ENCODE data around the gene KRT1. TPM values are rescaled to one million over a fixed set of nuclear protein-coding genes. Genes with fewer than 3 reads are reported as not detected.

KRT1 gene
- total and polyA plus RNA-seq, 2 donors (not counting 1 experiment from before 2014, with no cell fraction given) = not detected

- POLR2A ChIA-PET = no interaction called here
- Histone ChIP-seq H2AFZ (ENCODE audit: insufficient read depth, low read depth, low read length, poor library complexity, severe bottlenecking) (no peak overlapping the region), H3K9ac (ENCODE audit: low read length) (no peak overlapping the region), H3K27me3 (replicated peaks in 1 of 4; ENCODE audit: control extremely low read depth in 1 of 4, control insufficient read depth in 3 of 4, insufficient read depth in 4 of 4, low read length in 3 of 4) (peaks cover 0 to 8% (median 0%) of the 10 kb centered on the region in 4 experiments), H3K4me3 (ENCODE audit: control extremely low read depth in 1 of 5, extremely low read depth in 1 of 5, insufficient read depth in 1 of 5, low read depth in 2 of 5, low read length in 4 of 5) (no peak overlapping the region), H3K79me2 (ENCODE audit: control insufficient read depth, insufficient read depth, low read length) (no peaks in the 10 kb centered on the region), H3K4me1 (ENCODE audit: control insufficient read depth in 2 of 2, insufficient read depth in 2 of 2, low read length in 2 of 2) (no peaks in the 10 kb centered on the region), H3K27ac (ENCODE audit: low read length in 2 of 2) (no peak overlapping the region), H3K4me2 (replicated peaks; ENCODE audit: low read depth, low read length, poor library complexity, severe bottlenecking) (no peak overlapping the region), H4K20me1 (ENCODE audit: control insufficient read depth, insufficient read depth, low read length, poor library complexity, severe bottlenecking) (no peaks in the 10 kb centered on the region), H3K36me3 (replicated peaks in 1 of 2; ENCODE audit: control extremely low read depth in 1 of 2, control insufficient read depth in 1 of 2, extremely low read depth in 1 of 2, insufficient read depth in 2 of 2, low read length in 1 of 2) (no peaks in the 10 kb centered on the region), H3K9me3 (ENCODE audit: control extremely low read depth in 1 of 3, control insufficient read depth in 2 of 3, insufficient read depth in 1 of 3, low read length in 2 of 3) (no peaks in the 10 kb centered on the region)
- 89% methylated on average over 9 of the region's 12 CpGs for WGBS (ENCODE audit: insufficient coverage)
- DNase-seq (no peak), ATAC-seq (ENCODE audit: low read depth) (no peak)
- Mint-ChIP-seq H3K4me1 (no peaks in the 10 kb centered on the region), H3K4me3 (no peak overlapping the region), H3K27me3 (peaks cover 51% of the 10 kb centered on the region), H3K9me3 (ENCODE audit: insufficient read depth) (no peaks in the 10 kb centered on the region), H3K27ac (no peak overlapping the region)
- intact Hi-C loops (cut with micrococcal nuclease) = loop anchor here (1.0 kb wide), 1 partner anchor 25 kb away; no protein-coding TSS in a partner anchor
- CTCF ChIA-PET = no interaction called here
- TF ChIP-seq, protein P1, sequence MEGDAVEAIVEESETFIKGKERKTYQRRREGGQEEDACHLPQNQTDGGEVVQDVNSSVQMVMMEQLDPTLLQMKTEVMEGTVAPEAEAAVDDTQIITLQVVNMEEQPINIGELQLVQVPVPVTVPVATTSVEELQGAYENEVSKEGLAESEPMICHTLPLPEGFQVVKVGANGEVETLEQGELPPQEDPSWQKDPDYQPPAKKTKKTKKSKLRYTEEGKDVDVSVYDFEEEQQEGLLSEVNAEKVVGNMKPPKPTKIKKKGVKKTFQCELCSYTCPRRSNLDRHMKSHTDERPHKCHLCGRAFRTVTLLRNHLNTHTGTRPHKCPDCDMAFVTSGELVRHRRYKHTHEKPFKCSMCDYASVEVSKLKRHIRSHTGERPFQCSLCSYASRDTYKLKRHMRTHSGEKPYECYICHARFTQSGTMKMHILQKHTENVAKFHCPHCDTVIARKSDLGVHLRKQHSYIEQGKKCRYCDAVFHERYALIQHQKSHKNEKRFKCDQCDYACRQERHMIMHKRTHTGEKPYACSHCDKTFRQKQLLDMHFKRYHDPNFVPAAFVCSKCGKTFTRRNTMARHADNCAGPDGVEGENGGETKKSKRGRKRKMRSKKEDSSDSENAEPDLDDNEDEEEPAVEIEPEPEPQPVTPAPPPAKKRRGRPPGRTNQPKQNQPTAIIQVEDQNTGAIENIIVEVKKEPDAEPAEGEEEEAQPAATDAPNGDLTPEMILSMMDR (IDR thresholded peaks at IDR 0.05) = no peak
- TF ChIP-seq EZH2 (IDR thresholded peaks at IDR 0.05; ENCODE audit: borderline replicate concordance, insufficient read depth, low read depth, low read length, poor library complexity, severe bottlenecking) = no peak
Observed at GRCh38 chr12:52683575-52684300, 3.5 kb upstream of the KRT1 start.

DNA sequence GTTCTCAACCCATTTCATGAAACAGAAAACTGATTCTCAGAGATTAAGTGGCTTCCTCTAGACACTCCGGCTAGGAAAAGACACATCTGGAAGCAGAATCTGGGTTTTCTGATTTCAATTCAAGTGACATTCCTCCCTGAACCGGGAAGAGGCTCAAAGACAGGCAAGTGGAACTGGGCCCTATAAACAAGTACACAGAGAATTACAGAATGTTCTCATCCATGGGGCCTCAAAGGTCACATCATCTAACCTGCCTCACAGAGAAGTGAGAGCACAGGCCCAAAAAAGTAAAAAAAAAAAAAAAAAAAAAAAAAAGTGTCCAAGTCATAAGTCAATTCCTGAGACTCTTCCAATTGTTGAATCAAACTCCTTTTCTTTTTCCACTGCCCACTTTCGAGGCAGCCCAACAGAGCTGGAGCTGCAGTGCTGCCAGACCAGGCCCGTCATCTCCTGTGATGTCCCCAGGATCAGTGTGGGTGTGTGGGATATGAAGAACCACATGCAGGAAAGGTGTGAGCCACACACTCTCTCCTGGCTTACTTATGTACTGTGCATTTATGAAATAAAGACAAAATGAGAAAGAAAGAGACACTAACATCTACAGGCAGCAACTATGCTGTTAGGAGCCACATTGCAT is 2.8 kb upstream of the KRT1 start:
- H3K4me1 Mint-ChIP-seq = no peaks in the 10 kb centered on the region
- CTCF ChIA-PET = no interaction called here
- Histone ChIP-seq H3K4me1 (ENCODE audit: control insufficient read depth in 2 of 2, insufficient read depth in 2 of 2, low read length in 2 of 2) (no peaks in the 10 kb centered on the region), H3K9ac (ENCODE audit: low read length) (no peak overlapping the region), H3K36me3 (replicated peaks in 1 of 2; ENCODE audit: control extremely low read depth in 1 of 2, control insufficient read depth in 1 of 2, extremely low read depth in 1 of 2, insufficient read depth in 2 of 2, low read length in 1 of 2) (no peaks in the 10 kb centered on the region), H3K27me3 (replicated peaks in 1 of 4; ENCODE audit: control extremely low read depth in 1 of 4, control insufficient read depth in 3 of 4, insufficient read depth in 4 of 4, low read length in 3 of 4) (peaks cover 0 to 7% (median 0%) of the 10 kb centered on the region in 4 experiments), H2AFZ (ENCODE audit: insufficient read depth, low read depth, low read length, poor library complexity, severe bottlenecking) (no peak overlapping the region), H3K27ac (ENCODE audit: low read length in 2 of 2) (no peak overlapping the region), H3K4me2 (replicated peaks; ENCODE audit: low read depth, low read length, poor library complexity, severe bottlenecking) (no peak overlapping the region), H3K4me3 (ENCODE audit: control extremely low read depth in 1 of 5, extremely low read depth in 1 of 5, insufficient read depth in 1 of 5, low read depth in 2 of 5, low read length in 4 of 5) (no peak overlapping the region), H3K9me3 (ENCODE audit: control extremely low read depth in 1 of 3, control insufficient read depth in 2 of 3, insufficient read depth in 1 of 3, low read length in 2 of 3) (no peaks in the 10 kb centered on the region), H3K79me2 (ENCODE audit: control insufficient read depth, insufficient read depth, low read length) (no peaks in the 10 kb centered on the region), H4K20me1 (ENCODE audit: control insufficient read depth, insufficient read depth, low read length, poor library complexity, severe bottlenecking) (no peaks in the 10 kb centered on the region)
- peaks cover 47% of the 10 kb centered on the region for H3K27me3 Mint-ChIP-seq
- ATAC-seq (ENCODE audit: low read depth) (no peak), DNase-seq (no peak)
- H3K27ac Mint-ChIP-seq = no peak overlapping the region
- POLR2A ChIA-PET = no interaction called here
- 62% methylated on average over 2 of the region's 4 CpGs for WGBS (ENCODE audit: insufficient coverage)
- no peak for TF ChIP-seq EZH2 (IDR thresholded peaks at IDR 0.05; ENCODE audit: borderline replicate concordance, insufficient read depth, low read depth, low read length, poor library complexity, severe bottlenecking)
- TF ChIP-seq, protein P1 (IDR thresholded peaks at IDR 0.05) = no peak
- H3K9me3 Mint-ChIP-seq (ENCODE audit: insufficient read depth) = no peaks in the 10 kb centered on the region
- no peak overlapping the region for H3K4me3 Mint-ChIP-seq
- intact Hi-C loops (cut with micrococcal nuclease) = loop anchor here (1.0 kb wide), 1 partner anchor 25 kb away; no protein-coding TSS in a partner anchor
